Neural cell (in vitro differentiated cells): Measurements from ENCODE around the gene SLC24A3. TPM values are rescaled to one million over a fixed set of nuclear protein-coding genes. Genes with fewer than 3 reads are reported as not detected.

Experiments used
- H2AFZ ChIP-seq: fragments of 200-600, 300-800 bp; sonication (generic), shearing (Covaris generic); 2 replicates; pipeline ENCODE4 v1.6.0; 2014; ENCODE audit warnings: low read depth, mild to moderate bottlenecking, antibody characterized with exemption, low read length, moderate library complexity
- H3F3A ChIP-seq: fragments of 200-600 bp; shearing (Covaris generic); 2 replicates; pipeline ENCODE4 v1.6.1; 2016; ENCODE audit warnings: mild to moderate bottlenecking, moderate library complexity, mixed read lengths, antibody characterized with exemption, low read length; ENCODE audit not compliant: insufficient read depth, poor library complexity, severe bottlenecking
- H3K27ac ChIP-seq: fragments of 200-600, 300-800 bp; sonication (generic), shearing (Covaris generic); 2 replicates; pipeline ENCODE4 v1.5.1; 2014; ENCODE audit warnings: mild to moderate bottlenecking, low read length, moderate library complexity
- H3K27me3 ChIP-seq: fragments of 300-800, 200-600 bp; sonication (generic), shearing (Covaris generic); 2 replicates; pipeline ENCODE4 v1.6.0; 2014; ENCODE audit warnings: mild to moderate bottlenecking, low read depth, low read length, moderate library complexity; ENCODE audit not compliant: insufficient read depth
- H3K36me3 ChIP-seq: fragments of 300-800, 200-600 bp; sonication (generic), shearing (Covaris generic); 2 replicates; pipeline ENCODE4 v1.5.1; 2014; ENCODE audit warnings: mild to moderate bottlenecking, antibody characterized with exemption, low read length, moderate library complexity; ENCODE audit not compliant: insufficient read depth
- H3K4me2 ChIP-seq: fragments of 300-800, 200-600 bp; sonication (generic), shearing (Covaris generic); 2 replicates; pipeline ENCODE4 v1.6.0; 2014; ENCODE audit warnings: mild to moderate bottlenecking, low read length
- H3K4me3 ChIP-seq: fragments of 300-800, 200-600 bp; sonication (generic), shearing (Covaris generic); 2 replicates; pipeline ENCODE4 v1.5.1; 2014; ENCODE audit warnings: mild to moderate bottlenecking, low read length, moderate library complexity
- H3K79me2 ChIP-seq: fragments of 200-600 bp; shearing (Covaris generic); replicated peaks from 2 replicates; pipeline ENCODE4 v1.6.0; 2014; ENCODE audit warnings: mild to moderate bottlenecking, low read length, moderate library complexity; ENCODE audit not compliant: insufficient read depth
- H3K9ac ChIP-seq: fragments of 300-800, 200-600 bp; sonication (generic), shearing (Covaris generic); 2 replicates; pipeline ENCODE4 v1.6.1; 2016; ENCODE audit warnings: mild to moderate bottlenecking, low read length, mixed read lengths
- H3K9me2 ChIP-seq: fragments of 200-600 bp; shearing (Covaris generic); 2 replicates; pipeline ENCODE4 v1.6.1; 2016; ENCODE audit warnings: mild to moderate bottlenecking, low read length, mixed read lengths; ENCODE audit not compliant: insufficient read depth
- H3K9me3 ChIP-seq: fragments of 200-600, 300-800 bp; sonication (generic), shearing (Covaris generic); 2 replicates; pipeline ENCODE4 v1.6.1; 2016; ENCODE audit warnings: mild to moderate bottlenecking, mixed run types, low read length, moderate library complexity, mixed read lengths
- H4K20me1 ChIP-seq: fragments of 200-600 bp; shearing (Covaris generic); 2 replicates; pipeline ENCODE4 v1.6.1; 2016; ENCODE audit warnings: mild to moderate bottlenecking, mixed run types; ENCODE audit not compliant: insufficient read depth
- EP300 ChIP-seq: fragments of 450-650 bp; conservative IDR thresholded peaks from 2 replicates; pipeline ENCODE4 v1.6.1; 2014; ENCODE audit warnings: antibody characterized with exemption, mild to moderate bottlenecking, moderate library complexity; ENCODE audit not compliant: poor library complexity, severe bottlenecking
- EZH2 ChIP-seq: fragments of 200-600, 300-800 bp; shearing (Covaris generic), sonication (generic); IDR thresholded peaks from 2 replicates; pipeline ENCODE4 v1.6.1; 2014; ENCODE audit warnings: antibody characterized with exemption, low read length, borderline replicate concordance, mild to moderate bottlenecking; ENCODE audit not compliant: insufficient read depth, poor library complexity, severe bottlenecking
- MXI1 ChIP-seq: fragments of 450-650 bp; conservative IDR thresholded peaks from 2 replicates; pipeline ENCODE4 v1.6.1; 2014; ENCODE audit warnings: antibody characterized with exemption, mild to moderate bottlenecking; ENCODE audit not compliant: poor library complexity, severe bottlenecking
- POLR2AphosphoS5 ChIP-seq: IDR thresholded peaks from 2 replicates; pipeline ENCODE4 v1.6.1; 2012
- RAD21 ChIP-seq: fragments of 450-650 bp; conservative IDR thresholded peaks from 2 replicates; pipeline ENCODE4 v1.6.1; 2014; ENCODE audit warnings: antibody characterized with exemption, mild to moderate bottlenecking, moderate library complexity
- SMC3 ChIP-seq: fragments of 450-650 bp; conservative IDR thresholded peaks from 2 replicates; pipeline ENCODE4 v1.6.1; 2014; ENCODE audit warnings: antibody characterized with exemption, mild to moderate bottlenecking, moderate library complexity; ENCODE audit not compliant: poor library complexity
- TAF1 ChIP-seq: IDR thresholded peaks from 2 replicates; pipeline ENCODE4 v1.6.1; 2012; ENCODE audit warnings: low read depth
- polyA plus RNA-seq: library from polyadenylated mRNA; depleted of rRNA; stranded (reverse); fragments of >200 nt; gene quantifications from 2 replicates; pipeline ENCODE4 v1.2.3, GENCODE V29; 2014
- TF ChIP-seq, protein P1 (sequence below): IDR thresholded peaks from 2 replicates; pipeline ENCODE4 v1.6.1; 2012; ENCODE audit warnings: borderline replicate concordance
- TF ChIP-seq, protein P2 (sequence below): fragments of 450-650 bp; IDR thresholded peaks from 2 replicates; pipeline ENCODE4 v1.5.1; 2014; ENCODE audit warnings: antibody characterized with exemption, mild to moderate bottlenecking, moderate library complexity; ENCODE audit not compliant: poor library complexity, severe bottlenecking

The SLC24A3 gene
- polyA plus RNA-seq, 1 donor from 2014 or later = 6.5 TPM

DNA sequence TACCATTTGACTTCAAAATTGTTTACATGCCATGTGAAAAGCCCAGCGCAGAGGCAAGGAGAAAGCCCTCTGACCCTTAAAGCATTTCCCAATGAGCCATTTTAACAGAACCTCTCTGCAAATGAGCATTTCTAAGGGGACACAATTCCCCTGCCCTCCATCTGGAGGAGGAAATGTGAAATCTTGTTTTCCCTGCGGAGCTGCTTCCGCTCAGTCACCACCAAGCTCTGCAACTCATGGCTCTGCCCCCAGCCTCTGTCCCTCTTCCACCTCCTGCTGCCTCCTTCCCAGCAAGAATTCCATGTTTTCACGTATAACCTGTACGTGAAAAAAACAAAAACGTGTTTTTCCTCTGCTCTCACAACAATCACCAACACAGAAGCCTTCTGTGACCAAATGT, 557.9 kb downstream of the SLC24A3 start:
- H3K9ac ChIP-seq = no peak overlapping the region
- H3K4me2 ChIP-seq = no peak overlapping the region
- no peaks in the 10 kb centered on the region for H3F3A ChIP-seq
- H4K20me1 ChIP-seq = no peaks in the 10 kb centered on the region
- H3K27ac ChIP-seq = no peak overlapping the region
- TF ChIP-seq RAD21 (no peak), POLR2AphosphoS5 (no peak), EZH2 (no peak), EP300 (no peak), MXI1 (no peak), SMC3 (no peak), TAF1 (no peak)
- TF ChIP-seq, protein P1, sequence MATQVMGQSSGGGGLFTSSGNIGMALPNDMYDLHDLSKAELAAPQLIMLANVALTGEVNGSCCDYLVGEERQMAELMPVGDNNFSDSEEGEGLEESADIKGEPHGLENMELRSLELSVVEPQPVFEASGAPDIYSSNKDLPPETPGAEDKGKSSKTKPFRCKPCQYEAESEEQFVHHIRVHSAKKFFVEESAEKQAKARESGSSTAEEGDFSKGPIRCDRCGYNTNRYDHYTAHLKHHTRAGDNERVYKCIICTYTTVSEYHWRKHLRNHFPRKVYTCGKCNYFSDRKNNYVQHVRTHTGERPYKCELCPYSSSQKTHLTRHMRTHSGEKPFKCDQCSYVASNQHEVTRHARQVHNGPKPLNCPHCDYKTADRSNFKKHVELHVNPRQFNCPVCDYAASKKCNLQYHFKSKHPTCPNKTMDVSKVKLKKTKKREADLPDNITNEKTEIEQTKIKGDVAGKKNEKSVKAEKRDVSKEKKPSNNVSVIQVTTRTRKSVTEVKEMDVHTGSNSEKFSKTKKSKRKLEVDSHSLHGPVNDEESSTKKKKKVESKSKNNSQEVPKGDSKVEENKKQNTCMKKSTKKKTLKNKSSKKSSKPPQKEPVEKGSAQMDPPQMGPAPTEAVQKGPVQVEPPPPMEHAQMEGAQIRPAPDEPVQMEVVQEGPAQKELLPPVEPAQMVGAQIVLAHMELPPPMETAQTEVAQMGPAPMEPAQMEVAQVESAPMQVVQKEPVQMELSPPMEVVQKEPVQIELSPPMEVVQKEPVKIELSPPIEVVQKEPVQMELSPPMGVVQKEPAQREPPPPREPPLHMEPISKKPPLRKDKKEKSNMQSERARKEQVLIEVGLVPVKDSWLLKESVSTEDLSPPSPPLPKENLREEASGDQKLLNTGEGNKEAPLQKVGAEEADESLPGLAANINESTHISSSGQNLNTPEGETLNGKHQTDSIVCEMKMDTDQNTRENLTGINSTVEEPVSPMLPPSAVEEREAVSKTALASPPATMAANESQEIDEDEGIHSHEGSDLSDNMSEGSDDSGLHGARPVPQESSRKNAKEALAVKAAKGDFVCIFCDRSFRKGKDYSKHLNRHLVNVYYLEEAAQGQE = no peak
- TF ChIP-seq, protein P2, sequence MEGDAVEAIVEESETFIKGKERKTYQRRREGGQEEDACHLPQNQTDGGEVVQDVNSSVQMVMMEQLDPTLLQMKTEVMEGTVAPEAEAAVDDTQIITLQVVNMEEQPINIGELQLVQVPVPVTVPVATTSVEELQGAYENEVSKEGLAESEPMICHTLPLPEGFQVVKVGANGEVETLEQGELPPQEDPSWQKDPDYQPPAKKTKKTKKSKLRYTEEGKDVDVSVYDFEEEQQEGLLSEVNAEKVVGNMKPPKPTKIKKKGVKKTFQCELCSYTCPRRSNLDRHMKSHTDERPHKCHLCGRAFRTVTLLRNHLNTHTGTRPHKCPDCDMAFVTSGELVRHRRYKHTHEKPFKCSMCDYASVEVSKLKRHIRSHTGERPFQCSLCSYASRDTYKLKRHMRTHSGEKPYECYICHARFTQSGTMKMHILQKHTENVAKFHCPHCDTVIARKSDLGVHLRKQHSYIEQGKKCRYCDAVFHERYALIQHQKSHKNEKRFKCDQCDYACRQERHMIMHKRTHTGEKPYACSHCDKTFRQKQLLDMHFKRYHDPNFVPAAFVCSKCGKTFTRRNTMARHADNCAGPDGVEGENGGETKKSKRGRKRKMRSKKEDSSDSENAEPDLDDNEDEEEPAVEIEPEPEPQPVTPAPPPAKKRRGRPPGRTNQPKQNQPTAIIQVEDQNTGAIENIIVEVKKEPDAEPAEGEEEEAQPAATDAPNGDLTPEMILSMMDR = no peak
- H3K9me2 ChIP-seq = no peaks in the 10 kb centered on the region
- H2AFZ ChIP-seq = no peak overlapping the region
- H3K4me3 ChIP-seq = no peak overlapping the region
- H3K36me3 ChIP-seq = no peaks in the 10 kb centered on the region
- H3K79me2 ChIP-seq = peaks cover 17% of the 10 kb centered on the region
- H3K27me3 ChIP-seq = no peaks in the 10 kb centered on the region
- H3K9me3 ChIP-seq = no peaks in the 10 kb centered on the region

DNA sequence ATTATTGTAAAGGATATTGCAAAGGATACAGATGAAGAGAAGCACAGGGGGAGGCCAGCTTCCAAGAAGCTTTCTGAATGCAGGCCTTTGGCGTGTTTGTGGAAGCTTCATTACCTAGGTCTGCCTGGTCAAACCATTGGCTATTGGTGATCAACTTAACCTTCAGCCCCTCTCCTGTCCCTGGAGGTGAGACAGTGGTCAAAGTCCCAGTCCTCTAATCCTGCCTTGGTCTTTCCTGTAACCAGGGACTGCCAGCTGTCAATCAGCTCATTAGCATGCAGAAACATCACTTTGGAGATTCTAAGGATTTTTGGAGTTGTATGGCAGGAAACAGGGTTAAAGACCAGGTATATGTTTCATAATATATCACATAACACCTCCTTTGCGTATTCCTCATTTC, 558.6 kb downstream of the SLC24A3 start:
- Histone ChIP-seq H3K4me2 (no peak overlapping the region), H3K4me3 (no peak overlapping the region), H3K36me3 (no peaks in the 10 kb centered on the region), H3K27me3 (no peaks in the 10 kb centered on the region), H3K9me2 (no peaks in the 10 kb centered on the region), H4K20me1 (no peaks in the 10 kb centered on the region), H3K9me3 (no peaks in the 10 kb centered on the region), H3K27ac (no peak overlapping the region), H3K79me2 (peaks cover 18% of the 10 kb centered on the region), H2AFZ (no peak overlapping the region), H3F3A (no peaks in the 10 kb centered on the region), H3K9ac (no peak overlapping the region)
- TF ChIP-seq, protein P2 = no peak
- TF ChIP-seq MXI1 (no peak), EP300 (no peak), POLR2AphosphoS5 (no peak), RAD21 (no peak), EZH2 (no peak)
- TF ChIP-seq, protein P1 = no peak
